ENCODE data around the gene TNS3.
"Not testable (repeated sequence)": the region's sequence is repeated elsewhere in the genome, so short reads cannot be mapped to it uniquely, and the experiment has no call there.

The TNS3 gene

GRCh38 chr7:47283497-47284131, 298.3 kb downstream of the TNS3 start:
- DNase-seq (ENCODE audit: low read depth): no peak

- no peak for DNase-seq (ENCODE audit: low read depth)
These were observed 299.0 kb downstream of the TNS3 start for GRCh38 chr7:47282790-47283496.

GRCh38 chr7:47281966-47282643, 299.8 kb downstream of the TNS3 start:
- DNase-seq (ENCODE audit: low read depth): no peak

- no peak for DNase-seq (ENCODE audit: low read depth)
These were observed 300.8 kb downstream of the TNS3 start for GRCh38 chr7:47281161-47281560.

- DNase-seq (ENCODE audit: low read depth): no peak
These were observed 301.8 kb downstream of the TNS3 start for GRCh38 chr7:47280114-47280513.

- DNase-seq (ENCODE audit: low read depth): no peak
These were observed 303.9 kb downstream of the TNS3 start for GRCh38 chr7:47278043-47278442.

- DNase-seq (ENCODE audit: low read depth): no peak
These were observed 304.6 kb downstream of the TNS3 start for GRCh38 chr7:47277321-47277781.

GRCh38 chr7:47273974-47274766, 307.7 kb downstream of the TNS3 start:
- no peak for DNase-seq (ENCODE audit: low read depth)

GRCh38 chr7:47273088-47273487, 308.8 kb downstream of the TNS3 start:
- DNase-seq (ENCODE audit: low read depth): no peak

GRCh38 chr7:47271749-47272148, 310.2 kb downstream of the TNS3 start:
- DNase-seq (ENCODE audit: low read depth): no peak

- DNase-seq (ENCODE audit: low read depth): no peak
These were observed 312.8 kb downstream of the TNS3 start for GRCh38 chr7:47268851-47269836.

- DNase-seq (ENCODE audit: low read depth): no peak
These were observed 314.6 kb downstream of the TNS3 start for GRCh38 chr7:47267346-47267745.

- DNase-seq (ENCODE audit: low read depth): no peak
These were observed 315.1 kb downstream of the TNS3 start for GRCh38 chr7:47266799-47267198.

GRCh38 chr7:47266131-47266706, 315.7 kb downstream of the TNS3 start:
- peak; percentile 44 for DNase-seq (ENCODE audit: low read depth)

GRCh38 chr7:47265621-47266020, 316.3 kb downstream of the TNS3 start:
- DNase-seq (ENCODE audit: low read depth): no peak

- DNase-seq (ENCODE audit: low read depth): no peak
These were observed 317.8 kb downstream of the TNS3 start for GRCh38 chr7:47264021-47264651.

GRCh38 chr7:47262881-47263280, 319.0 kb downstream of the TNS3 start:
- DNase-seq (ENCODE audit: low read depth): no peak

- not testable (repeated sequence) for DNase-seq (ENCODE audit: low read depth)
These were observed 319.8 kb downstream of the TNS3 start for GRCh38 chr7:47262160-47262559.

- DNase-seq (ENCODE audit: low read depth): no peak
These were observed 321.6 kb downstream of the TNS3 start for GRCh38 chr7:47260270-47260669.

- DNase-seq (ENCODE audit: low read depth): no peak
These were observed 322.2 kb downstream of the TNS3 start for GRCh38 chr7:47259682-47260081.

All from GM04504 (cell line).